ACC112 (cell line): ENCODE data around the gene CYP2A6.
A peak's percentile ranks its signal among the peaks of the same experiment; 100 is the strongest.
"Not testable (repeated sequence)": the region's sequence is repeated elsewhere in the genome, so short reads cannot be mapped to it uniquely, and the experiment has no call there.

Experiments used
- H2AFZ ChIP-seq: fragments of 200-600 bp; sonication (generic); one replicate; pipeline ENCODE4 v1.6.0; 2017; ENCODE audit warnings: antibody characterized with exemption, low read length; ENCODE audit not compliant: unreplicated experiment
- H3K27ac ChIP-seq: fragments of 200-600 bp; sonication (generic); 2 replicates; pipeline ENCODE4 v1.5.1; 2014; ENCODE audit warnings: low read depth, mild to moderate bottlenecking, antibody characterized with exemption, low read length, moderate library complexity
- H3K27me3 ChIP-seq: fragments of 200-600 bp; sonication (generic); 2 replicates; pipeline ENCODE4 v1.6.1; 2014; ENCODE audit warnings: mild to moderate bottlenecking, antibody characterized with exemption, low read length, moderate library complexity, mixed read lengths; ENCODE audit not compliant: insufficient read depth
- H3K36me3 ChIP-seq: fragments of 200-600 bp; sonication (generic); 2 replicates; pipeline ENCODE4 v1.6.1; 2016; ENCODE audit warnings: mild to moderate bottlenecking, antibody characterized with exemption, low read length, moderate library complexity, mixed read lengths; ENCODE audit not compliant: insufficient read depth
- H3K4me1 ChIP-seq: fragments of 200-600 bp; sonication (generic); one replicate; pipeline ENCODE4 v1.6.1; 2016; ENCODE audit warnings: low read length, mixed read lengths; ENCODE audit not compliant: insufficient read depth, unreplicated experiment, control insufficient read depth
- H3K4me3 ChIP-seq: fragments of 200-600 bp; sonication (generic); 2 replicates; pipeline ENCODE4 v1.5.1; 2014; ENCODE audit warnings: mild to moderate bottlenecking, low read depth, low read length
- H3K79me2 ChIP-seq: fragments of 200-600 bp; sonication (generic); one replicate; pipeline ENCODE4 v1.6.0; 2016; ENCODE audit warnings: low read length; ENCODE audit not compliant: control insufficient read depth, unreplicated experiment, insufficient read depth

Gene CYP2A6

DNA sequence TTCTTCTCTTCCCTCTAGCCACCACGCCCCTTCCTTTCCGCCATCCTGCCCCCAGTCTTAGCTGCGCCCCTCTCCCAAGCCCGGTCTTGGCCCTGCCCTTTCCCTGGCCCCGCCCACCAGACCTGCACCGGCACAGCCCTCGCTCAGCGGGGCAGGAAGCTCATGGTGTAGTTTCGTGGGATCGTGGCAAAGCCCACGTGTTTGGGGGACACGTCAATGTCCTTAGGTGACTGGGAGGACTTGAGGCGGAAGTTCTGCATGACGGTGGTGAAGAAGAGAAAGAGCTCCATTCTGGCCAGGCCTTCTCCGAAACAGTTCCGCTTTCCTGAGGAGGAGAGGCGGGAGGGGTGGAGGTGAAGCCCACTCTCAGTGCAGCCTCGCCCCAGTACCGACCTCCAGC, 6.6 kb downstream of the CYP2A6 start:
- H3K36me3 ChIP-seq, H3K27me3 ChIP-seq, H2AFZ ChIP-seq, H3K4me1 ChIP-seq, H3K27ac ChIP-seq, H3K79me2 ChIP-seq, H3K4me3 ChIP-seq: not testable (repeated sequence)

GRCh38 chr19:40842997-40843652, 7.1 kb downstream of the CYP2A6 start:
- H3K4me3 ChIP-seq, H3K79me2 ChIP-seq, H3K27ac ChIP-seq, H3K4me1 ChIP-seq, H3K36me3 ChIP-seq, H3K27me3 ChIP-seq, H2AFZ ChIP-seq: not testable (repeated sequence)

DNA sequence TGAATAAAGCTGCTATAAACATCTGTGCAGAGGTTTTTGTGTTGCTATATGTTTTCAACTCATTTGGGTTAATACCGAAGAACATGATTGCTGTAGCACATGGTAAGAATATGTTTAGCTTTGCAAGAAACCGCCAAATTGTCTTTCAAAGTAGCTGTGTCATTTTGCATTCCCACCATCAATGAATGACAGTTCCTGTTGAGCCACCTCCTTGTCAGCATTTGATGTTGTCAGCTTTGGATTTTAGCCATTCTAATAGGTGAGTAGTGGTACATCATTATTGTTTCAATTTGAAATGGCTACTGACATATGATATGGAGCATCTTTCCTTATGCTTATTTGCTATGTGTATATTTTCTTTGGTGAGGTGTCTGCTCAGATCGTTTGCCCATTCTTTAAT, 8.2 kb downstream of the CYP2A6 start:
- H3K4me1 ChIP-seq, H2AFZ ChIP-seq, H3K27ac ChIP-seq, H3K79me2 ChIP-seq, H3K27me3 ChIP-seq, H3K36me3 ChIP-seq, H3K4me3 ChIP-seq: not testable (repeated sequence)

DNA sequence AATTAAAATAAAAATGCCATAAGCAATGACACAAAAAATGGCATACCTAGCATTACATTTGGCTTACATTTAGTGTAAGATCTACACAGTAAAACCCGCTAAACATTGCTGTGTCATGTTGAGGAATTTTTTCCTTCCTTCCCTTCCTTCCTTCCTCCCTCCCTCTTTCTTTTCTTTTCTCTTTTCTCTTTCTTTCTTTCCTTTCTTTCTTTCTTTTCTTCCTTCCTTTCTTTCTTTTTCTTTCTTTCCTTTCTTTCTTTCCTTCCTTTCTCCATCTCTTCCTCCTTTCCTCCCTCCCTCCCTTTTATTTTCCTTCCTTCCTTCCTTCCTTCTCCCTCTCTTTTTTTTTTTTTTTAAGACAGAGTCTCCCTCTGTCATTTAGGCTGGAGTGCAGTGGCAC, 11.8 kb downstream of the CYP2A6 start:
- not testable (repeated sequence) for H3K79me2 ChIP-seq, H2AFZ ChIP-seq, H3K36me3 ChIP-seq, H3K27ac ChIP-seq, H3K27me3 ChIP-seq, H3K4me3 ChIP-seq, H3K4me1 ChIP-seq

GRCh38 chr19:40836754-40837429, 13.4 kb downstream of the CYP2A6 start:
- no peaks in the 10 kb centered on the region for H3K27me3 ChIP-seq
- H3K36me3 ChIP-seq = no peaks in the 10 kb centered on the region
- H3K4me3 ChIP-seq = no peak overlapping the region
- no peak overlapping the region for H3K27ac ChIP-seq
- no peaks in the 10 kb centered on the region for H3K79me2 ChIP-seq
- H3K4me1 ChIP-seq = peaks cover 2% of the 10 kb centered on the region
- no peak overlapping the region for H2AFZ ChIP-seq

GRCh38 chr19:40833728-40834533, 16.3 kb downstream of the CYP2A6 start:
- H3K4me3 ChIP-seq, H3K27me3 ChIP-seq, H3K36me3 ChIP-seq, H2AFZ ChIP-seq, H3K79me2 ChIP-seq, H3K4me1 ChIP-seq, H3K27ac ChIP-seq: not testable (repeated sequence)

DNA sequence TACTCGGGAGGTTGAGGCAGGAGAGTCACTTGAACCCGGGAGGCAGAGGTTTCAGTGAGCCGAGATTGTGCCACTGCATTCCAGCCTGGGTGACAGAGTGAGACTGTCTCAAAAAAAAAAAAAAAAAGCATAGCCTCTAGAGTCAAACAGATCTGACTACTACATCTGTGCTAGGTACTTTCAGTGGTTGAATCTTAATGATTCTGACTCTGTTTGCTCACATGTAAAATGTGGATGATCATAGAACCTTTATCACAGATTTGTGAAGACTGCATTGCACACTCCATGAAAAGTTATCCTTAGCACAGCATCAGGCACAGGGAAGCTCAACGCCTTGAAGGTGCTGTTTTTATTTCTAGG, 17.8 kb downstream of the CYP2A6 start:
- H3K4me1 ChIP-seq, H3K4me3 ChIP-seq, H2AFZ ChIP-seq, H3K36me3 ChIP-seq, H3K79me2 ChIP-seq, H3K27me3 ChIP-seq: not testable (repeated sequence)
- H3K27ac ChIP-seq = peak overlapping the region; percentile 16; the same call in 1 of the 2 replicates

GRCh38 chr19:40831502-40832430, 18.5 kb downstream of the CYP2A6 start:
- Histone ChIP-seq H3K36me3 (no peaks in the 10 kb centered on the region), H2AFZ (no peak overlapping the region), H3K4me3 (no peak overlapping the region), H3K4me1 (peaks cover 7% of the 10 kb centered on the region), H3K27me3 (no peaks in the 10 kb centered on the region), H3K27ac (peak overlapping the region; percentile 48; the same call in 1 of the 2 replicates), H3K79me2 (no peaks in the 10 kb centered on the region)

DNA sequence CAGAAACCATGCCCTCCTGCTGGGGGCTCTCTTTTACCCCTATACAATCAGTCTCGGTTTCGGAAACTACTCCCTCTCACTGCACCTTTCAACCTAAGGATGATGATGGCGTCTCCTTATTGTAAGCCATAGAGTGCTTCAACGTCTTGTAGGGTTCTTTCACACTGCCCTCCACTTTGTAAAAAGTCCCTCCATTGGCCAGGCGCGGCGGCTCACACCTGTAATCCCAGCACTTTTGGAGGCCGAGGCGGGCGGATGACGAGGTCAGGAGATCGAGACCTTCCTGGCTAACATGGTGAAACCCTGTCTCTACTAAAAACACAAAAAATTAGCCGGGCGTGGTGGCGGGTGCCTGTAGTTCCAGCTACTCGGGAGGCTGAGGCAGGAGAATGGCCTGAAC, 19.5 kb downstream of the CYP2A6 start:
- H3K4me1 ChIP-seq, H3K79me2 ChIP-seq, H3K36me3 ChIP-seq, H3K27ac ChIP-seq, H2AFZ ChIP-seq, H3K4me3 ChIP-seq, H3K27me3 ChIP-seq: not testable (repeated sequence)

- H3K36me3 ChIP-seq = no peaks in the 10 kb centered on the region
- H3K79me2 ChIP-seq = no peaks in the 10 kb centered on the region
- no peaks in the 10 kb centered on the region for H3K27me3 ChIP-seq
- no peak overlapping the region for H3K4me3 ChIP-seq
- no peak overlapping the region for H3K27ac ChIP-seq
- H2AFZ ChIP-seq = no peak overlapping the region
- peaks cover 7% of the 10 kb centered on the region for H3K4me1 ChIP-seq
These were observed 21.0 kb downstream of the CYP2A6 start for GRCh38 chr19:40829205-40829604.
